ENCODE results near the gene OR1K1. TPM values are rescaled to one million over a fixed set of nuclear protein-coding genes. Genes with fewer than 3 reads are reported as not detected.

OR1K1 gene
- total and polyA plus RNA-seq, 2 of the 13 experiments (the other 11 are each of a cell fraction or from before 2014, with no cell fraction given), result not detected

- in situ Hi-C loops (cut with HindIII; ENCODE audit: extremely low pct_ligation_motif_present, low pct_unique_long_range_greater_than_20kb) (no loop called here), intact Hi-C loops (cut with micrococcal nuclease; ENCODE audit: unreplicated experiment) (no loop called here)
- ATAC-seq (no peak), FAIRE-seq (no peak), DNase-seq (ENCODE audit: low spot score) (no peak)
- Histone ChIP-seq H3K4me3 (replicated peaks in 1 of 3; ENCODE audit: insufficient read depth in 1 of 3, low read depth in 2 of 3, low read length in 3 of 3) (no peak overlapping the region), H3K4me2 (ENCODE audit: low read depth, low read length) (no peak overlapping the region), H2AFZ (ENCODE audit: low read length) (no peak overlapping the region), H3K27me3 (ENCODE audit: control insufficient read depth in 1 of 2, insufficient read depth in 2 of 2, low read length in 2 of 2) (no peaks in the 10 kb centered on the region), H4K20me1 (ENCODE audit: insufficient read depth, low read length) (no peaks in the 10 kb centered on the region), H3K9me3 (ENCODE audit: low read length) (no peaks in the 10 kb centered on the region), H3K4me1 (ENCODE audit: insufficient read depth, low read length) (peaks cover 24% of the 10 kb centered on the region), H3K36me3 (replicated peaks in 1 of 2; ENCODE audit: control insufficient read depth in 1 of 2, insufficient read depth in 2 of 2, low read length in 2 of 2) (no peaks in the 10 kb centered on the region), H3K9ac (ENCODE audit: insufficient read depth, low read depth, low read length) (no peak overlapping the region), H3K27ac (ENCODE audit: extremely low read length, insufficient read depth, low read length) (no peak overlapping the region), H3K79me2 (ENCODE audit: insufficient read depth, low read length) (no peaks in the 10 kb centered on the region)
- WGBS (ENCODE audit: low lambda C conversion rate), result 68% methylated on average over 4 of the region's 4 CpGs
- TF ChIP-seq SNAPC5 (CRISPR knock-in tag; IDR thresholded peaks at IDR 0.05; ENCODE audit: borderline replicate concordance) (no peak), RFX5 (IDR thresholded peaks at IDR 0.05; ENCODE audit: low read depth, low read length) (no peak), ZMYM3 (CRISPR knock-in tag; IDR thresholded peaks at IDR 0.05) (no peak), PHF5A (CRISPR knock-in tag; IDR thresholded peaks at IDR 0.05; ENCODE audit: low read depth, unreplicated experiment) (no peak), ARID2 (CRISPR knock-in tag; IDR thresholded peaks at IDR 0.05; ENCODE audit: borderline replicate concordance) (no peak), ZUFSP (CRISPR knock-in tag; IDR thresholded peaks at IDR 0.05; ENCODE audit: borderline replicate concordance) (no peak), RBM39 (IDR thresholded peaks at IDR 0.05; ENCODE audit: low read depth, low read length, poor library complexity, severe bottlenecking) (no peak), LRRFIP1 (CRISPR knock-in tag; conservative IDR thresholded peaks at IDR 0.05) (no peak), ZNF121 (CRISPR knock-in tag; IDR thresholded peaks at IDR 0.05) (no peak), ZSCAN31 (CRISPR knock-in tag; IDR thresholded peaks at IDR 0.05; ENCODE audit: low read depth) (no peak)
- POLR2A ChIA-PET, result no interaction called here
- BruUV-seq (replicated peaks), result no TSS peak
- CTCF ChIA-PET (ENCODE audit: low intra/inter-chr PET ratio, low total read pairs), result no interaction called here
Measured at GRCh38 chr9:122841501-122841900, 41.6 kb downstream of the OR1K1 start.

All from HepG2 (cell line).